Colonic mucosa (tissue), 4 donors: Measurements from ENCODE around the gene FATE1. TPM values are rescaled to one million over a fixed set of nuclear protein-coding genes. Genes with fewer than 3 reads are reported as not detected.

ENCODE experiments used
- DNase-seq: peaks from one replicate; pipeline ENCODE4 v3.0.0-alpha.2; 2020
- H3K27ac ChIP-seq: fragments of 200-600 bp; one replicate; pipeline ENCODE4 v1.8.0; 2021
- H3K27me3 ChIP-seq: fragments of 200-600 bp; one replicate; pipeline ENCODE4 v1.8.0; 2021
- H3K36me3 ChIP-seq: fragments of 200-600 bp; one replicate; pipeline ENCODE4 v1.8.0; 2021
- H3K4me1 ChIP-seq: fragments of 200-600 bp; one replicate; pipeline ENCODE4 v1.8.0; 2021; ENCODE audit warnings: mild to moderate bottlenecking
- H3K4me3 ChIP-seq: fragments of 200-600 bp; one replicate; pipeline ENCODE4 v1.8.0; 2021
- H3K9ac ChIP-seq, 2 donors: one replicate each; pipeline ENCODE4 v1.7.0; 2013; ENCODE audit warnings: control low read depth in 2 of 2, low read depth in 2 of 2, low read length in 2 of 2
- H3K9me3 ChIP-seq: fragments of 200-600 bp; one replicate; pipeline ENCODE4 v1.8.0; 2021
- intact Hi-C: fragments of 100-400 bp; cut with DNase I; formaldehyde crosslinking; loops from one replicate; pipeline ENCODE4 v1.14.1; 2022
- total RNA-seq, 2 donors: library from RNA; stranded (reverse); fragmentation: NEBNext Ultra II Directional in 1 of 2; extraction: Animal tissue kit (Norgen Biotek cat#: 25700) in 1 of 2; gene quantifications; one replicate each; pipeline ENCODE4 v1.2.1, GENCODE V29; 2021
- TF ChIP-seq, protein P1 (sequence below): fragments of 200-600 bp; IDR thresholded peaks from one replicate; pipeline ENCODE4 v1.8.0; 2022; ENCODE audit warnings: antibody characterized with exemption, mild to moderate bottlenecking
- donor health status: healthy.
- donor health status: DM: no; HTN: no; CAD: no.
- donor health status: DM: no; HTN: no; CAD: no.

FATE1 gene
- total RNA-seq, 2 donors from 2014 or later = not detected

GRCh38 chrX:151750511-151750910 is 34.7 kb downstream of the FATE1 start:
- H3K4me1 ChIP-seq = no peaks in the 10 kb centered on the region
- H3K27ac ChIP-seq = no peak overlapping the region
- no peak overlapping the region for H3K9ac ChIP-seq
- no peak for DNase-seq
- intact Hi-C loops = loop anchor here (5.0 kb wide), 1 partner anchor 1072 kb away; no protein-coding TSS in a partner anchor
- no peaks in the 10 kb centered on the region for H3K27me3 ChIP-seq
- no peak overlapping the region for H3K4me3 ChIP-seq
- H3K9me3 ChIP-seq = no peaks in the 10 kb centered on the region
- H3K36me3 ChIP-seq = no peaks in the 10 kb centered on the region
- TF ChIP-seq, protein P1, sequence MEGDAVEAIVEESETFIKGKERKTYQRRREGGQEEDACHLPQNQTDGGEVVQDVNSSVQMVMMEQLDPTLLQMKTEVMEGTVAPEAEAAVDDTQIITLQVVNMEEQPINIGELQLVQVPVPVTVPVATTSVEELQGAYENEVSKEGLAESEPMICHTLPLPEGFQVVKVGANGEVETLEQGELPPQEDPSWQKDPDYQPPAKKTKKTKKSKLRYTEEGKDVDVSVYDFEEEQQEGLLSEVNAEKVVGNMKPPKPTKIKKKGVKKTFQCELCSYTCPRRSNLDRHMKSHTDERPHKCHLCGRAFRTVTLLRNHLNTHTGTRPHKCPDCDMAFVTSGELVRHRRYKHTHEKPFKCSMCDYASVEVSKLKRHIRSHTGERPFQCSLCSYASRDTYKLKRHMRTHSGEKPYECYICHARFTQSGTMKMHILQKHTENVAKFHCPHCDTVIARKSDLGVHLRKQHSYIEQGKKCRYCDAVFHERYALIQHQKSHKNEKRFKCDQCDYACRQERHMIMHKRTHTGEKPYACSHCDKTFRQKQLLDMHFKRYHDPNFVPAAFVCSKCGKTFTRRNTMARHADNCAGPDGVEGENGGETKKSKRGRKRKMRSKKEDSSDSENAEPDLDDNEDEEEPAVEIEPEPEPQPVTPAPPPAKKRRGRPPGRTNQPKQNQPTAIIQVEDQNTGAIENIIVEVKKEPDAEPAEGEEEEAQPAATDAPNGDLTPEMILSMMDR = no peak

DNA sequence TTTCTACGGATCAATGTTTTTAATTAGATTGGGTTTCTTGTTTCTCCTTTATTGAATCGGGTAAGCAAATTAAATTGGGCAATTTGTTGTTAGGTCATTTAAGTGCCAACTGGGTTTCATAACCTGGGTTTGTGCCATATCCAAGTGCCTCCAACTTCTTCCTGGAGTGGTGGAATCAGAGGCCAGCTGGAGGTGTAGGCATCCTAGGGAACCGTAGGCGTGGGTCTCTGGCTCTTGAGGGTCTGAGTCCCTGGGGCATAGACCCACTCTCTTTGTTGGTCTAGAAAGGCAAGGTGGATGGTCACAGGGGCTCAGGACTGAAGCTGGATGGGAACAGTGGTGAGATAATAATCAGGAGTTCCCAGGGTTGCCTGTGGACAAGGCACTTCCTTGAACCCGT is 37.0 kb downstream of the FATE1 start:
- no peaks in the 10 kb centered on the region for H3K36me3 ChIP-seq
- TF ChIP-seq, protein P1 = no peak
- H3K4me3 ChIP-seq = no peak overlapping the region
- no peaks in the 10 kb centered on the region for H3K27me3 ChIP-seq
- intact Hi-C loops = loop anchor here (2.0 to 5.0 kb wide), 2 partner anchors 884 to 1069 kb away; partner anchors contain the start of gene GABRQ
- no peak overlapping the region for H3K9ac ChIP-seq
- H3K27ac ChIP-seq = no peak overlapping the region
- no peak for DNase-seq
- no peaks in the 10 kb centered on the region for H3K4me1 ChIP-seq
- no peaks in the 10 kb centered on the region for H3K9me3 ChIP-seq

DNA sequence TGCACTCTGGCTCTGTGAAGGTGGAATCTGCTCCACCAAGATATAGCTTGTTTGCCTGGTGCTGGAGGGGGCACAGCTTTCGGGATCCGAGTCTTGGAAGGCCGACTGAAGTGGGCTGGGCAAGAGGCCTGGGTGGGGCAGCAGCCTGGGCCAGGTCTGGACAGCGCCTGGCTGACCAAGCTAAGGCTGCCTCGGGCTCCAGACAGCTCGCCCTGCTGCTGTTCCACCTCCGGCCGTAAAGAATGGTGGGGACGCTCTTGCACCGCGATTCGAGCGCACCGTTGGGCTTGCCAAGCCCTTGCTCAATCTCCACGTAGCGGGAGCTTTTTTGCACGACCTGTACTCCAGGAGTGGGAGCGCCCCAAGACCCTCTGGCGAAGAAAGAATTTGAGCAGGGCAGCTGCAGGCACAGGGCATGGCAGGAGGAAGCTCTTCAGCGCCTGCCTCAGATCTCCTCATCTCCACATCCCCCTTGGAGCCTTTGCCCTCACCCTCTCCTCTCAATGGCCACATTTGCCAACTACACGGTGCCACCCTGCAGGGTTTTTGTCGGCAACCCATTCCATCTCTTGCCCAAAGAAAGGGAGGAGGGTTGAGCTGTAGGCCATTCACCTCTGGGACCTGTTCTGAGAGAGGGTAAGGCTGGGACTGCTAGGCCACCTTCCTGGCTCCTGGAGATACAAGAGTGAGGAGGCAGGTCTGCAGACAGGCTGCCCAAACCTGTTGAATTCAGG is 37.6 kb downstream of the FATE1 start:
- Histone ChIP-seq H3K4me1 (no peaks in the 10 kb centered on the region), H3K9ac (no peak overlapping the region), H3K4me3 (no peak overlapping the region), H3K27me3 (no peaks in the 10 kb centered on the region), H3K9me3 (no peaks in the 10 kb centered on the region), H3K36me3 (no peaks in the 10 kb centered on the region), H3K27ac (no peak overlapping the region)
- peak; percentile 34 for DNase-seq
- TF ChIP-seq, protein P1 = peak; percentile 83
- intact Hi-C loops = loop anchor here (2.0 to 5.0 kb wide), 2 partner anchors 883 to 1069 kb away; partner anchors contain the start of gene GABRQ

DNA sequence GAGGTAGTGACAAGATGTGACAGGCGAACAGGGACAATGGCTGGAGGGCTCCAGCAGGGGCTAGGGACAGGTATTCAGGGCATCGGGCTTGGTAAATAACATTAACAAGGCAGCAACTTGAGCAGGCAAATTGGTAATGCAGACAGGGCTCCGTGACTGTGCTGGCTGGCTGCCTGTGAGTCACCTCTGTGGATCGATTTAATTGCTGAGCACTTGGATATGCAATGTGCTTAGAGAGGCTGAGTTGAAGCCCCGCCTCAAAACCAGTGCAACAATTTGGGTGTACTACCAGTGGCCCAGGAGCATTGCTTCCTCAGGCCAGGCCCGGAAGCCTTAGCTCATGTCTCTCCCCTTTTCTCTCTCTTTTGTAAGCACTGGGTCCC is 38.2 kb downstream of the FATE1 start:
- Histone ChIP-seq H3K27me3 (no peaks in the 10 kb centered on the region), H3K9ac (no peak overlapping the region), H3K27ac (no peak overlapping the region), H3K36me3 (no peaks in the 10 kb centered on the region), H3K4me1 (no peaks in the 10 kb centered on the region), H3K4me3 (no peak overlapping the region), H3K9me3 (no peaks in the 10 kb centered on the region)
- no peak for DNase-seq
- TF ChIP-seq, protein P1 = no peak
- intact Hi-C loops = loop anchor here (5.0 kb wide), 1 partner anchor 1068 kb away; no protein-coding TSS in a partner anchor

GRCh38 chrX:151754641-151755215 is 38.9 kb downstream of the FATE1 start:
- H3K27ac ChIP-seq = no peak overlapping the region
- intact Hi-C loops = loop anchor here (5.0 kb wide), 1 partner anchor 1068 kb away; no protein-coding TSS in a partner anchor

More at GRCh38 chrX:151754641-151755215, 38.9 kb downstream of the FATE1 start:
- Histone ChIP-seq H3K27me3 (no peaks in the 10 kb centered on the region), H3K9ac (no peak overlapping the region), H3K36me3 (no peaks in the 10 kb centered on the region), H3K9me3 (no peaks in the 10 kb centered on the region), H3K4me1 (no peaks in the 10 kb centered on the region), H3K4me3 (no peak overlapping the region)
- TF ChIP-seq, protein P1 = no peak
- DNase-seq = no peak
